Keratinocyte (primary cell): ENCODE data around the gene C4orf50. TPM values are rescaled to one million over a fixed set of nuclear protein-coding genes. Genes with fewer than 3 reads are reported as not detected.

Experiments used
- DNase-seq: peaks from one replicate; pipeline ENCODE4 v3.0.0-alpha.2; 2011; ENCODE audit warnings: low read depth, missing footprints, low spot score
- FAIRE-seq: peaks from 2 replicates; lab custom pipeline; 2011; peaks lifted over from hg19 to GRCh38; lab: Jason Lieb, UNC
- H2AFZ ChIP-seq: 2 replicates; pipeline ENCODE4 v1.6.0; 2012; ENCODE audit warnings: low read length, control low read depth, inconsistent platforms; ENCODE audit not compliant: control insufficient read depth
- H3K27ac ChIP-seq: 2 replicates; pipeline ENCODE4 v1.5.1; 2011; ENCODE audit warnings: low read length; ENCODE audit not compliant: control insufficient read depth, insufficient read depth
- H3K27me3 ChIP-seq: 3 replicates; pipeline ENCODE4 v1.6.0; 2011; ENCODE audit warnings: low read length; ENCODE audit not compliant: control insufficient read depth, insufficient read depth; ENCODE audit errors: extremely low read depth
- H3K36me3 ChIP-seq, 2 experiments: 2 replicates in 1 of 2; 3 replicates in 1 of 2; pipeline ENCODE4 v1.5.1; 2011; ENCODE audit warnings: low read length in 2 of 2, mild to moderate bottlenecking in 1 of 2; ENCODE audit not compliant: control insufficient read depth in 2 of 2, insufficient read depth in 2 of 2; ENCODE audit errors: extremely low read depth in 1 of 2
- H3K4me1 ChIP-seq: 3 replicates; pipeline ENCODE4 v1.5.1; 2011; ENCODE audit warnings: low read length; ENCODE audit not compliant: control insufficient read depth, insufficient read depth; ENCODE audit errors: extremely low read depth
- H3K4me2 ChIP-seq: 3 replicates; pipeline ENCODE4 v1.6.0; 2011; ENCODE audit warnings: low read depth, low read length; ENCODE audit not compliant: control insufficient read depth, insufficient read depth; ENCODE audit errors: extremely low read depth
- H3K4me3 ChIP-seq, 3 experiments: fragments of 200-600 bp in 1 of 3; sonication (generic) in 1 of 3; 2 replicates in 2 of 3; 3 replicates in 1 of 3; pipeline ENCODE4 v1.5.1; 2011 to 2016; ENCODE audit warnings: low read length in 3 of 3, mild to moderate bottlenecking in 3 of 3, control low read depth in 2 of 3, inconsistent platforms in 1 of 3, low read depth in 1 of 3, mixed read lengths in 1 of 3, mixed run types in 1 of 3, moderate library complexity in 1 of 3; ENCODE audit not compliant: control insufficient read depth in 2 of 3, insufficient read depth in 2 of 3; ENCODE audit errors: extremely low read depth in 1 of 3
- H3K79me2 ChIP-seq: 2 replicates; pipeline ENCODE4 v1.6.0; 2012; ENCODE audit warnings: low read length; ENCODE audit not compliant: control insufficient read depth, insufficient read depth
- H3K9ac ChIP-seq: 3 replicates; pipeline ENCODE4 v1.6.0; 2011; ENCODE audit warnings: low read length; ENCODE audit not compliant: control insufficient read depth, insufficient read depth; ENCODE audit errors: extremely low read depth
- H3K9me1 ChIP-seq: 3 replicates; pipeline ENCODE4 v1.6.0; 2011; ENCODE audit warnings: low read length; ENCODE audit not compliant: control insufficient read depth, insufficient read depth; ENCODE audit errors: extremely low read depth
- H3K9me3 ChIP-seq: 2 replicates; pipeline ENCODE4 v1.5.1; 2012; ENCODE audit warnings: low read depth, low read length; ENCODE audit not compliant: control insufficient read depth
- H4K20me1 ChIP-seq: 3 replicates; pipeline ENCODE4 v1.6.0; 2011; ENCODE audit warnings: low read length; ENCODE audit not compliant: control insufficient read depth, insufficient read depth; ENCODE audit errors: extremely low read depth
- CTCF ChIP-seq, 3 experiments: IDR thresholded peaks in 1 of 3; conservative IDR thresholded peaks in 1 of 3; optimal IDR thresholded peaks in 1 of 3; 2 replicates in 2 of 3; 3 replicates in 1 of 3; pipeline versions ENCODE3 to v1.5.1; 2011; ENCODE audit warnings: low read length in 3 of 3, mild to moderate bottlenecking in 3 of 3, moderate library complexity in 2 of 3, control low read depth in 1 of 3, inconsistent platforms in 1 of 3; ENCODE audit not compliant: insufficient read depth in 2 of 3; ENCODE audit errors: extremely low read depth in 1 of 3
- EZH2 ChIP-seq: IDR thresholded peaks from one replicate; pipeline ENCODE4 v1.6.1; 2012; ENCODE audit warnings: inconsistent platforms, mild to moderate bottlenecking, low read length, moderate library complexity
- dilution Hi-C: fragments of 300-500 bp; cut with MboI; formaldehyde crosslinking; loops from one replicate; pipeline ENCODE4 v1.7.0; 2020; ENCODE audit warnings: low sequenced_read_pairs; ENCODE audit not compliant: extremely low pct_ligation_motif_present
- polyA plus RNA-seq, 5 experiments: library from polyadenylated mRNA; depleted of rRNA in 3 of 5; stranded (reverse) in 3 of 5; stranded (forward) in 1 of 5; unstranded in 1 of 5; fragments of >200 nt; gene quantifications; 1 replicate in 1 of 5; 2 replicates in 3 of 5; 3 replicates in 1 of 5; pipeline versions ENCODE4 v1.2.1 to v1.2.3, GENCODE V29; 2011 to 2012; ENCODE audit warnings: missing spikeins in 2 of 5, low read depth in 1 of 5, low replicate concordance in 1 of 5

C4orf50 gene
- polyA plus RNA-seq, 1 donor (not counting 4 experiments of a cell fraction or from before 2014, with no cell fraction given) = not detected

DNA sequence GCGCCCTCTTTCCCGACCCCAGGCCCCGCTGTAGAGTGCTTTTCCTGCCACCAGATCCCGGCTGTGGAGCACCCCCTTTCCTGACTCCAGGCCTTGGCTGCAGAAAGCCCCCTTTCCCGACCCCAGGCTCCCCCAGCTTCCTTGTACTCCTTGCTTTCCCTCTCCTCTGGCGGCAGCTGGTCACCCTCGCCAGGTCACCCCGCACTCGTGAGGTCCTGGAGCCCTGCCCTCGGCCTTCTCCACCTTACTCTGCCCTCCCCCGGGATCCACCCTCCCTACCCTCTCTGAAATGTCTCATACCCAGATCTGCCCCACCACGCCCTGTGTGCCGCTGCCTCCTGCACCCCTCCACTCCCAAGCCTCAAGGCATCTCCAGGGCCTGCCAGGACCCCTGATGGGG, 25.0 kb upstream of the C4orf50 start:
- no peak overlapping the region for H3K9ac ChIP-seq
- DNase-seq (no peak), FAIRE-seq (no peak)
- H4K20me1 ChIP-seq = no peaks in the 10 kb centered on the region
- H3K36me3 ChIP-seq = no peaks in the 10 kb centered on the region
- no peaks in the 10 kb centered on the region for H3K79me2 ChIP-seq
- no peak overlapping the region for H3K27ac ChIP-seq
- H3K9me3 ChIP-seq = no peaks in the 10 kb centered on the region
- H3K4me1 ChIP-seq = no peaks in the 10 kb centered on the region
- H2AFZ ChIP-seq = no peak overlapping the region
- H3K9me1 ChIP-seq = no peaks in the 10 kb centered on the region
- H3K27me3 ChIP-seq = no peaks in the 10 kb centered on the region
- H3K4me2 ChIP-seq = no peak overlapping the region
- no peak for TF ChIP-seq EZH2
- no peak for TF ChIP-seq CTCF (optimal IDR thresholded peaks at IDR 0.05 in 1 of 3, IDR thresholded peaks at IDR 0.05 in 1 of 3, conservative IDR thresholded peaks at IDR 0.05 in 1 of 3; ENCODE audit: extremely low read depth in 1 of 3, insufficient read depth in 2 of 3, low read length in 3 of 3)
- dilution Hi-C loops = no loop called here
- H3K4me3 ChIP-seq = no peak overlapping the region

DNA sequence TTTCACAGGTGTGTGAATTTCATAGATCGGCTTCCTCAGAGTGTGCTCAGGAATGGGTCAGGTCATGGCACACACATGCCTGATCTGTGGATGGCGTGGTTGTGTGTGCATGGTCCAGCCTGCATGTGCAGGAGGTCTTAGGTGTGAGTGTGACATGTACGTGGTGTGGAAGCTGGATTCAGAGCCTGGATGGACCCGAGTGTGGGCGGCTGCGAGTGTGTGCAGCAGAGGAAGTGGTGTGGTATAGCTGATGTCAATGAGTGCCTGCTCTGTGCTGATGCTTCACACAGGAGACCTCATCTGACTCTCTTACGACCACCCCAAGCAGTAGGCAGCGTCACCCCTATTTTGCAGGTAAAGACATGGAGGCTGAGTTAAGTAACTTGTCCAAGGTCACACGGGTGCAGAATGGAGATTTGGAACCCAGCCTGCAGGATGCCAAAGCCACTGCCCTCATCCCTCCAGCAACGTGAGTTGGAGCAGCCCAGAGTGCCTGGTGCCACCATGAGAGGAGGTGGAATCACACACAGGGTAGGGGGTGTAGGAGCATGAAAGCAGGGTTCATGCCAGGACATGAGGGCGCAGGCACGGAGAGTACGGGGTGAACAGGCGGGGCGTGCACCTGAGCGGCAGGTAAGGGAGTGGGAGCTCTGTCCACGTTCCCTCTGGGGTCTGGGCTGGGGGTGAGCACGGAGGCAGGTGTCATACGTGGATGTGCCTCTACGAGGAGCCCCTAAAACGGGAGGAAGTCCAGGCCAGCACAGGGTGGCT, 24.2 kb upstream of the C4orf50 start:
- Histone ChIP-seq H3K4me1 (no peaks in the 10 kb centered on the region), H3K4me3 (no peak overlapping the region), H3K4me2 (no peak overlapping the region), H3K79me2 (no peaks in the 10 kb centered on the region), H4K20me1 (no peaks in the 10 kb centered on the region), H3K9ac (no peak overlapping the region), H3K27ac (no peak overlapping the region), H3K9me1 (no peaks in the 10 kb centered on the region), H2AFZ (no peak overlapping the region), H3K36me3 (no peaks in the 10 kb centered on the region), H3K9me3 (no peaks in the 10 kb centered on the region), H3K27me3 (no peaks in the 10 kb centered on the region)
- no peak for FAIRE-seq
- dilution Hi-C loops = no loop called here
- DNase-seq = no peak
- TF ChIP-seq CTCF (optimal IDR thresholded peaks at IDR 0.05 in 1 of 3, IDR thresholded peaks at IDR 0.05 in 1 of 3, conservative IDR thresholded peaks at IDR 0.05 in 1 of 3; ENCODE audit: extremely low read depth in 1 of 3, insufficient read depth in 2 of 3, low read length in 3 of 3) (no peak), EZH2 (no peak)
